OCI-LY1 (cell line): Measurements from ENCODE around the gene ADCY7.

Experiments
- H2AFZ ChIP-seq: fragments of 200-600 bp; sonication (generic), shearing (Covaris generic); 2 replicates; pipeline ENCODE4 v1.6.0; 2014; ENCODE audit warnings: antibody characterized with exemption, mild to moderate bottlenecking, low read length
- H3F3A ChIP-seq: fragments of 200-600 bp; sonication (generic), shearing (Covaris generic); 2 replicates; pipeline ENCODE4 v1.6.0; 2014; ENCODE audit warnings: mild to moderate bottlenecking, antibody characterized with exemption, low read length, moderate library complexity; ENCODE audit not compliant: insufficient read depth
- H3K27ac ChIP-seq: fragments of 200-600 bp; sonication (generic); 2 replicates; pipeline ENCODE4 v1.5.1; 2014; ENCODE audit warnings: low read length, mixed run types, mild to moderate bottlenecking, low read depth; ENCODE audit not compliant: poor library complexity, severe bottlenecking
- H3K27me3 ChIP-seq: fragments of 200-600 bp; sonication (generic); 2 replicates; pipeline ENCODE4 v1.6.0; 2014; ENCODE audit warnings: antibody characterized with exemption, mild to moderate bottlenecking, low read length, moderate library complexity; ENCODE audit not compliant: insufficient read depth
- H3K36me3 ChIP-seq: fragments of 200-600 bp; sonication (generic); 2 replicates; pipeline ENCODE4 v1.6.1; 2014; ENCODE audit warnings: mild to moderate bottlenecking, antibody characterized with exemption, low read length, moderate library complexity, mixed read lengths; ENCODE audit not compliant: insufficient read depth
- H3K4me1 ChIP-seq: fragments of 200-600 bp; sonication (generic); 2 replicates; pipeline ENCODE4 v1.5.1; 2014; ENCODE audit warnings: mild to moderate bottlenecking, low read length, moderate library complexity; ENCODE audit not compliant: insufficient read depth, severe bottlenecking
- H3K4me2 ChIP-seq: fragments of 200-600 bp; sonication (generic), shearing (Covaris generic); 2 replicates; pipeline ENCODE4 v1.6.1; 2014; ENCODE audit warnings: low read length
- H3K4me3 ChIP-seq: fragments of 200-600 bp; sonication (generic); 2 replicates; pipeline ENCODE4 v1.5.1; 2014; ENCODE audit warnings: low read length, low read depth, mild to moderate bottlenecking, mixed read lengths; ENCODE audit not compliant: poor library complexity, severe bottlenecking
- H3K79me2 ChIP-seq: fragments of 200-600 bp; shearing (Covaris generic); 2 replicates; pipeline ENCODE4 v1.6.1; 2016; ENCODE audit warnings: mixed run types, low read length, mixed read lengths; ENCODE audit not compliant: insufficient read depth
- H3K9ac ChIP-seq: fragments of 200-600 bp; sonication (generic), shearing (Covaris generic); 2 replicates; pipeline ENCODE4 v1.6.1; 2014; ENCODE audit warnings: mild to moderate bottlenecking, low read length, mixed read lengths
- H3K9me2 ChIP-seq: fragments of 200-600 bp; sonication (generic), shearing (Covaris generic); 2 replicates; pipeline ENCODE4 v1.6.1; 2014; ENCODE audit warnings: low read depth, mild to moderate bottlenecking, low read length, mixed read lengths
- H3K9me3 ChIP-seq: fragments of 200-600 bp; shearing (Covaris generic); 2 replicates; pipeline ENCODE4 v1.6.1; 2014; ENCODE audit warnings: low read length, mixed read lengths
- H4K20me1 ChIP-seq: fragments of 200-600 bp; sonication (generic), shearing (Covaris generic); 2 replicates; pipeline ENCODE4 v1.6.0; 2016; ENCODE audit warnings: mild to moderate bottlenecking, low read length; ENCODE audit not compliant: insufficient read depth
- CTCF ChIP-seq: fragments of 200-600 bp; sonication (generic), shearing (Covaris generic); IDR thresholded peaks from 2 replicates; pipeline ENCODE4 v1.5.1; 2017; ENCODE audit warnings: mild to moderate bottlenecking, antibody characterized with exemption, low read length, moderate library complexity, mixed read lengths
- EZH2 ChIP-seq: fragments of 200-600 bp; sonication (generic), shearing (Covaris generic); IDR thresholded peaks from 2 replicates; pipeline ENCODE4 v1.8.0; 2017; ENCODE audit warnings: borderline replicate concordance, mixed run types, mild to moderate bottlenecking, antibody characterized with exemption, low read length, moderate library complexity, mixed read lengths

The ADCY7 gene

GRCh38 chr16:50296807-50297206 lies 30.5 kb downstream of the ADCY7 start:
- Histone ChIP-seq H3K4me3 (no peak overlapping the region), H3K36me3 (peaks cover 51% of the 10 kb centered on the region), H2AFZ (no peak overlapping the region), H3K27ac (no peak overlapping the region), H3K4me2 (no peak overlapping the region), H3K27me3 (no peaks in the 10 kb centered on the region), H3K9me3 (no peaks in the 10 kb centered on the region), H3K9ac (no peak overlapping the region), H3K79me2 (no peaks in the 10 kb centered on the region), H3F3A (no peaks in the 10 kb centered on the region), H3K9me2 (no peaks in the 10 kb centered on the region), H4K20me1 (no peaks in the 10 kb centered on the region), H3K4me1 (no peaks in the 10 kb centered on the region)
- no peak for TF ChIP-seq CTCF
- no peak for TF ChIP-seq EZH2

GRCh38 chr16:50297301-50298074 lies 31.1 kb downstream of the ADCY7 start:
- no peaks in the 10 kb centered on the region for H3K79me2 ChIP-seq
- H3K4me3 ChIP-seq = no peak overlapping the region
- no peaks in the 10 kb centered on the region for H3F3A ChIP-seq
- H2AFZ ChIP-seq = no peak overlapping the region
- no peak overlapping the region for H3K4me2 ChIP-seq
- H3K4me1 ChIP-seq = no peaks in the 10 kb centered on the region
- TF ChIP-seq CTCF (no peak), EZH2 (no peak)
- no peak overlapping the region for H3K27ac ChIP-seq
- H3K9ac ChIP-seq = no peak overlapping the region
- H3K9me3 ChIP-seq = no peaks in the 10 kb centered on the region
- no peaks in the 10 kb centered on the region for H3K27me3 ChIP-seq
- H4K20me1 ChIP-seq = no peaks in the 10 kb centered on the region
- H3K9me2 ChIP-seq = no peaks in the 10 kb centered on the region
- peaks cover 49% of the 10 kb centered on the region for H3K36me3 ChIP-seq

GRCh38 chr16:50298075-50298460 lies 31.7 kb downstream of the ADCY7 start:
- Histone ChIP-seq H3F3A (no peaks in the 10 kb centered on the region), H3K36me3 (peaks cover 43% of the 10 kb centered on the region), H3K27me3 (no peaks in the 10 kb centered on the region), H3K9me3 (no peaks in the 10 kb centered on the region), H2AFZ (no peak overlapping the region), H3K9me2 (no peaks in the 10 kb centered on the region), H3K27ac (no peak overlapping the region), H3K4me2 (no peak overlapping the region), H4K20me1 (no peaks in the 10 kb centered on the region), H3K4me3 (no peak overlapping the region), H3K9ac (no peak overlapping the region), H3K79me2 (no peaks in the 10 kb centered on the region), H3K4me1 (no peaks in the 10 kb centered on the region)
- TF ChIP-seq CTCF (no peak), EZH2 (no peak)
